Stimulated activated CD8-positive, alpha-beta memory T cell treated with anti-CD3 and anti-CD28 coated beads, Interleukin-7, amount 100 ng/mL, for 4 hours (primary cell): ENCODE data around the gene SGSH.
"Not testable (repeated sequence)": the region's sequence is repeated elsewhere in the genome, so short reads cannot be mapped to it uniquely, and the experiment has no call there.

Experiments used
- DNase-seq, 2 donors: peaks; one replicate each; pipeline ENCODE4 v3.0.0-alpha.2; 2020; ENCODE audit warnings: low read depth in 2 of 2

The SGSH gene

GRCh38 chr17:80210348-80211108 lies 9.6 kb downstream of the SGSH start:
- DNase-seq: no peak

- DNase-seq: no peak
These were observed 10.4 kb downstream of the SGSH start for GRCh38 chr17:80209765-80210164.

- DNase-seq: no peak
These were observed 12.1 kb downstream of the SGSH start for GRCh38 chr17:80208050-80208449.

GRCh38 chr17:80205811-80206210 lies 14.3 kb downstream of the SGSH start:
- DNase-seq: no peak

- DNase-seq: no peak
These were observed 15.3 kb downstream of the SGSH start for GRCh38 chr17:80204626-80205468.

- no peak for DNase-seq
These were observed 16.6 kb downstream of the SGSH start for GRCh38 chr17:80203471-80203963.

- DNase-seq: no peak
These were observed 17.9 kb downstream of the SGSH start for GRCh38 chr17:80202197-80202596.

- DNase-seq: no peak
These were observed 18.7 kb downstream of the SGSH start for GRCh38 chr17:80201446-80201845.

GRCh38 chr17:80199295-80199694 lies 20.8 kb downstream of the SGSH start:
- DNase-seq: not testable (repeated sequence)

- no peak for DNase-seq
These were observed 21.9 kb downstream of the SGSH start for GRCh38 chr17:80198144-80198661.

- DNase-seq: no peak
These were observed 23.5 kb downstream of the SGSH start for GRCh38 chr17:80196652-80197051.

- DNase-seq: peak; percentile 5 to 43
These were observed 24.2 kb downstream of the SGSH start for GRCh38 chr17:80195671-80196529.

- no peak for DNase-seq
These were observed 25.0 kb downstream of the SGSH start for GRCh38 chr17:80195141-80195540.

GRCh38 chr17:80191865-80192661 lies 28.1 kb downstream of the SGSH start:
- DNase-seq: no peak

- DNase-seq: no peak
These were observed 28.9 kb downstream of the SGSH start for GRCh38 chr17:80191192-80191591.

- DNase-seq: no peak
These were observed 29.4 kb downstream of the SGSH start for GRCh38 chr17:80190716-80191115.

GRCh38 chr17:80189611-80190010 lies 30.5 kb downstream of the SGSH start:
- DNase-seq: no peak

GRCh38 chr17:80187515-80187941 lies 32.6 kb downstream of the SGSH start:
- no peak for DNase-seq

GRCh38 chr17:80187090-80187489 lies 33.0 kb downstream of the SGSH start:
- no peak for DNase-seq

GRCh38 chr17:80185968-80186367 lies 34.2 kb downstream of the SGSH start:
- DNase-seq: no peak

- no peak for DNase-seq
These were observed 35.8 kb downstream of the SGSH start for GRCh38 chr17:80184423-80184714.
